ENCODE measurements around the gene S100A16.

DNA sequence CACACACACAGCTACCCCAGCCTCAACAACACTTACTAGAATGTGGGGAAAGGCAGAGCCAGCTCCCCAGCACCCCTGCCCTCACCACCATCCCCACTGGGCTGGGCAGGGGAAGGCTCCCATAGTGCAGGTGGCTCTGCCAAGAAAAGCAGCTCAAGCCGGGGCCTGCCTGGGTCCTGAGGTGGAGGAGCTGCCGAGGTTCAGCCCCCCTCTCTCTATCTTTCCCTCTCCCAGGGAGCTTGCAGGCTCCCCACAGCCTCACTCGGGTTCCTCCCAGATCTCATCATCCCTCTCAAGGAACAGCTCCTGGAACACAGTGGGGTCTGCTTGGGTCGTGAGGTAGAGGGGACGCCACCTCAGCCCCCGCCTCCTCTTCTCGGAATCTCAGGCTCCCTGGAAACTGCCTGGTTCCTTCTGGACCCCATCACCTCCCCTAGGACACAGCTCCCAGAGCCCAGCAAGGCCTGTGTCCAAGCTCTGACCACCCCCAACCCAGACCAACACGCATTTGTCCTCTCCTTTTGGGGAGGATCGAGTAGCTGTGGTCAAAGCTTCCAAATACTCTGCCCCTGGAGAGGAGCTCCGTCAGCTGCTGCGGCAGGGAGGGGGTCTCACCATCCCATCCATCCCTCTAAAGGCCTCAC lies 704 bp downstream of the S100A16 start:
- TF ChIP-seq ZMAT4 (CRISPR knock-in tag; IDR thresholded peaks at IDR 0.05) (no peak), CTCF (IDR thresholded peaks at IDR 0.05) (no peak), MAX (CRISPR knock-in tag; IDR thresholded peaks at IDR 0.05) (no peak), SMAD3 (CRISPR knock-in tag; IDR thresholded peaks at IDR 0.05; ENCODE audit: borderline replicate concordance) (no peak), IRF2 (CRISPR knock-in tag; IDR thresholded peaks at IDR 0.05; ENCODE audit: borderline replicate concordance, low read depth) (no peak), ZNF263 (CRISPR knock-in tag; IDR thresholded peaks at IDR 0.05; ENCODE audit: low read depth) (no peak)
- TF ChIP-seq, protein P1, sequence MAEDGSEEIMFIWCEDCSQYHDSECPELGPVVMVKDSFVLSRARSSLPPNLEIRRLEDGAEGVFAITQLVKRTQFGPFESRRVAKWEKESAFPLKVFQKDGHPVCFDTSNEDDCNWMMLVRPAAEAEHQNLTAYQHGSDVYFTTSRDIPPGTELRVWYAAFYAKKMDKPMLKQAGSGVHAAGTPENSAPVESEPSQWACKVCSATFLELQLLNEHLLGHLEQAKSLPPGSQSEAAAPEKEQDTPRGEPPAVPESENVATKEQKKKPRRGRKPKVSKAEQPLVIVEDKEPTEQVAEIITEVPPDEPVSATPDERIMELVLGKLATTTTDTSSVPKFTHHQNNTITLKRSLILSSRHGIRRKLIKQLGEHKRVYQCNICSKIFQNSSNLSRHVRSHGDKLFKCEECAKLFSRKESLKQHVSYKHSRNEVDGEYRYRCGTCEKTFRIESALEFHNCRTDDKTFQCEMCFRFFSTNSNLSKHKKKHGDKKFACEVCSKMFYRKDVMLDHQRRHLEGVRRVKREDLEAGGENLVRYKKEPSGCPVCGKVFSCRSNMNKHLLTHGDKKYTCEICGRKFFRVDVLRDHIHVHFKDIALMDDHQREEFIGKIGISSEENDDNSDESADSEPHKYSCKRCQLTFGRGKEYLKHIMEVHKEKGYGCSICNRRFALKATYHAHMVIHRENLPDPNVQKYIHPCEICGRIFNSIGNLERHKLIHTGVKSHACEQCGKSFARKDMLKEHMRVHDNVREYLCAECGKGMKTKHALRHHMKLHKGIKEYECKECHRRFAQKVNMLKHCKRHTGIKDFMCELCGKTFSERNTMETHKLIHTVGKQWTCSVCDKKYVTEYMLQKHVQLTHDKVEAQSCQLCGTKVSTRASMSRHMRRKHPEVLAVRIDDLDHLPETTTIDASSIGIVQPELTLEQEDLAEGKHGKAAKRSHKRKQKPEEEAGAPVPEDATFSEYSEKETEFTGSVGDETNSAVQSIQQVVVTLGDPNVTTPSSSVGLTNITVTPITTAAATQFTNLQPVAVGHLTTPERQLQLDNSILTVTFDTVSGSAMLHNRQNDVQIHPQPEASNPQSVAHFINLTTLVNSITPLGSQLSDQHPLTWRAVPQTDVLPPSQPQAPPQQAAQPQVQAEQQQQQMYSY (CRISPR knock-in tag; IDR thresholded peaks at IDR 0.05): no peak

All from WTC11 (cell line).